Esophagus squamous epithelium (tissue), 5 donors: ENCODE measurements around the gene BRPF1. TPM values are rescaled to one million over a fixed set of nuclear protein-coding genes. Genes with fewer than 3 reads are reported as not detected.

Experiments used
- DNase-seq: peaks from one replicate; lab custom pipeline; 2025; lab: John Stamatoyannopoulos, UW
- H3K27ac ChIP-seq, 4 donors: fragments of 200-600 bp; sonication (generic); one replicate each; pipeline ENCODE4 v1.5.1; 2016 to 2019; ENCODE audit warnings: mild to moderate bottlenecking in 1 of 4
- H3K27me3 ChIP-seq, 4 donors: fragments of 200-600 bp; sonication (generic); 1 replicate in 3 of 4; 2 replicates in 1 of 4; pipeline versions ENCODE4 v1.5.1 to v1.6.0; 2017 to 2021; ENCODE audit warnings: antibody characterized with exemption in 1 of 4
- H3K36me3 ChIP-seq, 3 donors: fragments of 200-600 bp; sonication (generic); one replicate each; pipeline ENCODE4 v1.5.1; 2016 to 2019
- H3K4me1 ChIP-seq, 3 donors: fragments of 200-600 bp; sonication (generic); one replicate each; pipeline ENCODE4 v1.5.1; 2017 to 2019
- H3K4me3 ChIP-seq, 4 donors: fragments of 200-600 bp; sonication (generic); 1 replicate in 3 of 4; 2 replicates in 1 of 4; pipeline ENCODE4 v1.5.1; 2016 to 2019; ENCODE audit warnings: mild to moderate bottlenecking in 2 of 4, moderate library complexity in 1 of 4
- H3K9me3 ChIP-seq, 3 donors: fragments of 200-600 bp; sonication (generic); one replicate each; pipeline ENCODE4 v1.5.1; 2016 to 2019
- POLR2A ChIP-seq, 4 donors: fragments of 450-650 bp; IDR thresholded peaks; one replicate each; pipeline ENCODE4 v1.6.1; 2017; ENCODE audit warnings: antibody characterized with exemption in 4 of 4, mild to moderate bottlenecking in 4 of 4, moderate library complexity in 3 of 4
- WGBS, 2 donors: methylation state at CpG; one replicate each; pipeline ENCODE4 v1.1.5; 2018; 5-methylcytosine and 5-hydroxymethylcytosine counted together
- intact Hi-C: fragments of 100-400 bp; cut with DNase I; formaldehyde crosslinking; loops from one replicate; pipeline ENCODE4 v1.15.0; 2022
- total RNA-seq, 4 donors: library from RNA; depleted of rRNA; stranded (reverse); fragments of >200 nt; gene quantifications; one replicate each; pipeline ENCODE4 v1.1.0, GENCODE V29; 2016
- TF ChIP-seq, protein P1 (sequence below), 6 experiments: fragments of 450-650 bp in 4 of 6; fragments of 200-600 bp in 2 of 6; sonication (generic) in 2 of 6; IDR thresholded peaks; one replicate each; pipeline ENCODE4 v1.5.1; 2016 to 2019; ENCODE audit warnings: antibody characterized with exemption in 6 of 6, mild to moderate bottlenecking in 4 of 6, moderate library complexity in 4 of 6
- donor health status: DM: yes; HTN: yes; CAD: no.

The BRPF1 gene
- total RNA-seq, 4 donors from 2014 or later: 9.8 to 18.3 (median 15.4) TPM

DNA sequence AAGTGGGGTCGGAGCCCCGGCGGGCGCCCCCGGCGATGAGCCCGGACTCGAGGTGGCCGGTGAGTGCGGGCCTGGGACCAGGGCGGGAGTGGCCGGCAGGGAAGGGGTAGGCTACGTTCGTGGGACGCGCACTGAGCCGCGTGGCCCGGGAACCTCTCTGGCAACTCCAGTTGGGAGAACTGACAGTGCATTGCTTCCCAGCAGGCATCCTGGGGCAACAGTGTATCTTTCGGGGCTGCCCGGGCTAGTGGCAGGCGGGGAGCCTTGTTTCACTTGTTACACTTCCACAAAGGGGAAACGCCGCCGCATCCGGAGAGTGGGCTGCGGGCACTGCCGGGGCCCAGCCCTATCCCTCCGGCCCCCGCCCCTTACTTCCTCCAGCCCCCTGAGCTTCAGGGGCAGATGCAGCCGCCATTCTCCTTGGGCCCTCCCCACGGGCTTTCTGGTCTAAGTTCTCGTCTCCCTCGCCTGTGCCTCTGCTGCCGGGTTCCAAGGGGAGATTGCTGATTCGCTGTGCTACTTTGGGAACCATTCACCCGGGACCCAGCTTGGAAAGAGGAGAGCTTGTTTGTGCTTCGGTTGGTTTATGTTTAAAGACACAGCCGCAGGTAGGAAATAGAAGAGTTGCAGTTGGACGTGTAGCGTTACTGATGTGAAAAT, 675 bp downstream of the BRPF1 start:
- Histone ChIP-seq H3K4me1 (peaks cover 14 to 48% (median 20%) of the 10 kb centered on the region in 3 donors), H3K9me3 (no peaks in the 10 kb centered on the region), H3K4me3 (peak overlapping the region; percentile 69 to 100 (median 75)), H3K36me3 (peaks cover 3 to 35% (median 13%) of the 10 kb centered on the region in 3 donors), H3K27ac (peak overlapping the region; percentile 91 to 98 (median 94)), H3K27me3 (no peaks in the 10 kb centered on the region)
- 1 to 4% methylated on average over 7 to 14 of the region's 41 CpGs for WGBS, 2 donors
- TF ChIP-seq POLR2A (IDR thresholded peaks at IDR 0.05): no peak
- DNase-seq: no peak
- intact Hi-C loops: no loop called here

DNA sequence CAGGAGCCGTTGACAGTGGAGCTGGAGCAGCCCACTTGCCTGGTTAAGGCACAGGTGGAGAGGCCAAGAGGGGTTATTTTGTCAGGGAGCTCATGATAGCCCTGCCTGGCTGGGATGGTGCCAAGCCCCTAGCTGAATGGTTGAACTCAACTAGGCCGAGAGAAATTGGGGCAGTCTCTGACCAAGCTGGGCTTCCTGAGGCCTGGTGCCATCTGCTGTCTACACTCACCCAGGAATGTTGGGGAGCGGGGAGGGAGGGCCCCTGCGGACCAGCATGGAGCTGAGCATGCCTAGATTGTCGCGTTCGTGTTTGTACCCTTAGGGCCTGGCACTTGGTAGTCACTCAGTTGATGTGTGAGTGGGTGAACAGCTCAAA, 1.2 kb downstream of the BRPF1 start:
- Histone ChIP-seq H3K36me3 (peaks cover 8 to 40% (median 13%) of the 10 kb centered on the region in 3 donors), H3K27ac (peak overlapping the region in 3 of 4 donors; percentile 91 to 98 (median 93)), H3K9me3 (no peaks in the 10 kb centered on the region), H3K27me3 (no peaks in the 10 kb centered on the region), H3K4me1 (peaks cover 14 to 50% (median 20%) of the 10 kb centered on the region in 3 donors), H3K4me3 (peak overlapping the region; percentile 69 to 100 (median 75))
- WGBS, 2 donors: 19 to 26% methylated on average over 5 to 7 of the region's 7 CpGs
- intact Hi-C loops: no loop called here
- no peak for DNase-seq
- TF ChIP-seq, protein P1, sequence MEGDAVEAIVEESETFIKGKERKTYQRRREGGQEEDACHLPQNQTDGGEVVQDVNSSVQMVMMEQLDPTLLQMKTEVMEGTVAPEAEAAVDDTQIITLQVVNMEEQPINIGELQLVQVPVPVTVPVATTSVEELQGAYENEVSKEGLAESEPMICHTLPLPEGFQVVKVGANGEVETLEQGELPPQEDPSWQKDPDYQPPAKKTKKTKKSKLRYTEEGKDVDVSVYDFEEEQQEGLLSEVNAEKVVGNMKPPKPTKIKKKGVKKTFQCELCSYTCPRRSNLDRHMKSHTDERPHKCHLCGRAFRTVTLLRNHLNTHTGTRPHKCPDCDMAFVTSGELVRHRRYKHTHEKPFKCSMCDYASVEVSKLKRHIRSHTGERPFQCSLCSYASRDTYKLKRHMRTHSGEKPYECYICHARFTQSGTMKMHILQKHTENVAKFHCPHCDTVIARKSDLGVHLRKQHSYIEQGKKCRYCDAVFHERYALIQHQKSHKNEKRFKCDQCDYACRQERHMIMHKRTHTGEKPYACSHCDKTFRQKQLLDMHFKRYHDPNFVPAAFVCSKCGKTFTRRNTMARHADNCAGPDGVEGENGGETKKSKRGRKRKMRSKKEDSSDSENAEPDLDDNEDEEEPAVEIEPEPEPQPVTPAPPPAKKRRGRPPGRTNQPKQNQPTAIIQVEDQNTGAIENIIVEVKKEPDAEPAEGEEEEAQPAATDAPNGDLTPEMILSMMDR (IDR thresholded peaks at IDR 0.05): no peak
- no peak for TF ChIP-seq POLR2A (IDR thresholded peaks at IDR 0.05)

DNA sequence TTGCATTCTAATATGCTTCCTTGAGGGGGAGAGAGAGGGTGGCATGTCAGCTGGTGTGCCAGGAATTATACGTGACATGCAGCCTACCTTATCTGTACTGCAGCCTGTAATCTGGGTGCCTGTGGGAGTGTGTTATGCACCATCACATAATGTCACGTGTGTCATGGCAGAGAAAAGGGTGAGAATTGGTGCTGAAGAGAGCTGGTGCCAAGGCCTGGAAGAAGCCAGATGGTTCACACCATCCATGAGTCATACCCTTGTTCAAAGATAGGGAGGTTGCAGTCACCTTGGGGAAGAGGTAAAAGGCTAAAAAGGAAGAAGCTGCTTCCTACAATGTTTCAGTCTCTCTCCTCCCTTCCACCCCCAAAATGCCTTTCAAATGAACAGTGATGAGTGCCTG, 5.3 kb downstream of the BRPF1 start:
- peaks cover 42 to 81% (median 47%) of the 10 kb centered on the region in 3 donors for H3K36me3 ChIP-seq
- WGBS, 2 donors: 50 to 59% methylated on average over 2 of the region's 2 CpGs
- H3K27ac ChIP-seq: no peak overlapping the region
- intact Hi-C loops: no loop called here
- H3K4me1 ChIP-seq: peaks cover 14 to 42% (median 20%) of the 10 kb centered on the region in 3 donors
- no peaks in the 10 kb centered on the region for H3K9me3 ChIP-seq
- no peak for TF ChIP-seq POLR2A (IDR thresholded peaks at IDR 0.05)
- TF ChIP-seq, protein P1 (IDR thresholded peaks at IDR 0.05): no peak
- no peak for DNase-seq
- no peak overlapping the region for H3K4me3 ChIP-seq
- H3K27me3 ChIP-seq: no peaks in the 10 kb centered on the region

DNA sequence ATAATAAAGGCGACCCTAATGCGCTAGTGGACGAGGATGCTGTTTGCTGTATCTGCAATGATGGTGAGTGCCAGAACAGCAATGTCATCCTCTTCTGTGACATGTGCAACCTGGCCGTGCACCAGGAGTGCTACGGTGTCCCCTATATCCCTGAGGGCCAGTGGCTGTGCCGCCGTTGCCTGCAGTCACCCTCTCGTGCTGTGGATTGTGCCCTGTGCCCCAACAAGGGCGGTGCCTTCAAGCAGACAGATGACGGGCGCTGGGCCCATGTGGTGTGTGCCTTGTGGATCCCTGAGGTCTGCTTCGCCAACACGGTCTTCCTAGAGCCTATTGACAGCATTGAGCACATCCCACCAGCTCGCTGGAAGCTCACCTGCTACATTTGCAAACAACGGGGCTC, 7.6 kb downstream of the BRPF1 start:
- no peak for TF ChIP-seq POLR2A (IDR thresholded peaks at IDR 0.05)
- DNase-seq: no peak
- Histone ChIP-seq H3K27ac (no peak overlapping the region), H3K27me3 (no peaks in the 10 kb centered on the region), H3K4me3 (no peak overlapping the region), H3K9me3 (no peaks in the 10 kb centered on the region), H3K36me3 (peaks cover 64 to 100% (median 70%) of the 10 kb centered on the region in 3 donors), H3K4me1 (peaks cover 0 to 20% (median 0%) of the 10 kb centered on the region in 3 donors)
- 88 to 92% methylated on average over 5 to 7 of the region's 15 CpGs for WGBS, 2 donors
- intact Hi-C loops: no loop called here

DNA sequence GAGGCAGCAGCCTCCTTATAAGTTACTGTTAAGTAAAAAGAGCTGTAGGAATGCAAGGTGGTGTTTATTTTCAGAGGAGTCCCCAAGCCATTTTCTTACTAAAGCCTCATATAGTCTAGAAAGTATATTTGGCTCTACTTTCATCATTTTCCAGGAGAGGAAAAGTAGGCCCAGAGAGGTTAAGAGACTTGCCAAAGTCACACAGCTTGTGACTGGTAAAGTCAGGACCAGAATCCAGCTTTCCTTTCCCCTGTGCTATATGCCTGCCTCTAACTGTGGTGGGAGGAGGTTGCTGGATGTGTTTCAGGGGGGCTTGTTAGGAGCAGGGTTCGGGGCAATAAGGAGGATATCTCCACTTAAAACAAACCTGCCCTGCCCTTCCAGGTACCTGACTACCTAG, 11.0 kb downstream of the BRPF1 start:
- H3K4me1 ChIP-seq: no peaks in the 10 kb centered on the region
- H3K27me3 ChIP-seq: no peaks in the 10 kb centered on the region
- no peak overlapping the region for H3K27ac ChIP-seq
- TF ChIP-seq, protein P1 (IDR thresholded peaks at IDR 0.05): no peak
- TF ChIP-seq POLR2A (IDR thresholded peaks at IDR 0.05): no peak
- no peak for DNase-seq
- intact Hi-C loops: no loop called here
- peaks cover 78 to 100% (median 90%) of the 10 kb centered on the region in 3 donors for H3K36me3 ChIP-seq
- 100% methylated on average over 1 of the region's 1 CpG; no CpG with 5 or more reads in 1 of the 2 donors for WGBS, 2 donors
- no peaks in the 10 kb centered on the region for H3K9me3 ChIP-seq
- H3K4me3 ChIP-seq: no peak overlapping the region

DNA sequence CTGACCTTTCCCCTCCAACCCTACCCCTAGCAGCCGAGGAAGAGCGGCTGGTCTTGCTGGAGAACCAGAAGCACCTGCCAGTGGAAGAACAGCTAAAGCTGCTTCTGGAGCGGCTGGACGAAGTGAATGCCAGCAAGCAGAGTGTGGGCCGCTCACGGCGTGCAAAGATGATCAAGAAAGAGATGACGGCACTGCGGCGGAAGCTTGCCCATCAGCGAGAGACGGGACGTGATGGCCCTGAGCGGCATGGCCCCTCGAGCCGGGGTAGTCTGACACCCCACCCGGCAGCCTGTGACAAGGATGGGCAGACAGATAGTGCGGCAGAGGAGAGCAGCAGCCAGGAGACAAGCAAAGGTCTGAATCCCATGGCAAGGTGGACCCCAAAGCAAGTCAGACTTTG, 12.0 kb downstream of the BRPF1 start:
- intact Hi-C loops: no loop called here
- Histone ChIP-seq H3K9me3 (no peaks in the 10 kb centered on the region), H3K36me3 (peaks cover 74 to 100% (median 89%) of the 10 kb centered on the region in 3 donors), H3K27me3 (no peaks in the 10 kb centered on the region), H3K27ac (no peak overlapping the region), H3K4me3 (no peak overlapping the region), H3K4me1 (peaks cover 0 to 2% (median 0%) of the 10 kb centered on the region in 3 donors)
- TF ChIP-seq, protein P1 (IDR thresholded peaks at IDR 0.05): no peak
- TF ChIP-seq POLR2A (IDR thresholded peaks at IDR 0.05): no peak
- no peak for DNase-seq
- 96 to 99% methylated on average over 15 to 16 of the region's 18 CpGs for WGBS, 2 donors
